ENCODE results near the gene HES4.
"Not testable (repeated sequence)": the region's sequence is repeated elsewhere in the genome, so short reads cannot be mapped to it uniquely, and the experiment has no call there.

HES4 gene

DNA sequence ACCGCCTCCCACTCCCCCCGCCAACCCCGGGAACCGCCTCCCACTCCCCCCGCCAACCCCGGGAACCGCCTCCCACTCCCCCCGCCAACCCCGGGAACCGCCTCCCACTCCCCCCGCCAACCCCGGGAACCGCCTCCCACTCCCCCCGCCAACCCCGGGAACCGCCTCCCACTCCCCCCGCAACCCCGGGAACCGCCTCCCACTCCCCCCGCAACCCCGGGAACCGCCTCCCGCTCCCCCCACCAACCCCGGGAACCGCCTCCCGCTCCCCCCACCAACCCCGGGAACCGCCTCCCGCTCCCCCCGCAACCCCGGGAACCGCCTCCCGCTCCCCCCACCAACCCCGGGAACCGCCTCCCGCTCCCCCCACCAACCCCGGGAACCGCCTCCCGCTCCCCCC lies 23.1 kb downstream of the HES4 start:
- DNase-seq: not testable (repeated sequence)

- DNase-seq: peak; percentile 76
Measured at GRCh38 chr1:975896-976683, 23.8 kb downstream of the HES4 start.

- DNase-seq: no peak
Measured at GRCh38 chr1:975365-975764, 24.5 kb downstream of the HES4 start.

- DNase-seq: no peak
Measured at GRCh38 chr1:974687-975328, 25.1 kb downstream of the HES4 start.

DNA sequence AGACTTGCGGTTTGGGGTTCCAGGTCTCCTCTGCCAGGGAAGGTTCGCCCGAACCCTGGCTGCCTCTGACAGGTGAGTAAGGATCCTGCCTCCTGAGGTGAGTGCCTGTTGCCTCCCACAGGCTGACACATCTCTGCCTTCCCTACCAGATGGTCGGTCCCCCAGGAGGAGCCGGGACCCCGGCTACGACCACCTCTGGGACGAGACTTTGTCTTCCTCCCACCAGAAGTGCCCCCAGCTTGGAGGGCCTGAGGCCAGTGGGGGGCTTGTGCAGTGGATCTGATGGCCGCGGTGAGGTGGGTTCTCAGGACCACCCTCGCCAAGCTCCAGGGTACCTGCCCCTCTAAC lies 25.6 kb downstream of the HES4 start:
- no peak for DNase-seq

DNA sequence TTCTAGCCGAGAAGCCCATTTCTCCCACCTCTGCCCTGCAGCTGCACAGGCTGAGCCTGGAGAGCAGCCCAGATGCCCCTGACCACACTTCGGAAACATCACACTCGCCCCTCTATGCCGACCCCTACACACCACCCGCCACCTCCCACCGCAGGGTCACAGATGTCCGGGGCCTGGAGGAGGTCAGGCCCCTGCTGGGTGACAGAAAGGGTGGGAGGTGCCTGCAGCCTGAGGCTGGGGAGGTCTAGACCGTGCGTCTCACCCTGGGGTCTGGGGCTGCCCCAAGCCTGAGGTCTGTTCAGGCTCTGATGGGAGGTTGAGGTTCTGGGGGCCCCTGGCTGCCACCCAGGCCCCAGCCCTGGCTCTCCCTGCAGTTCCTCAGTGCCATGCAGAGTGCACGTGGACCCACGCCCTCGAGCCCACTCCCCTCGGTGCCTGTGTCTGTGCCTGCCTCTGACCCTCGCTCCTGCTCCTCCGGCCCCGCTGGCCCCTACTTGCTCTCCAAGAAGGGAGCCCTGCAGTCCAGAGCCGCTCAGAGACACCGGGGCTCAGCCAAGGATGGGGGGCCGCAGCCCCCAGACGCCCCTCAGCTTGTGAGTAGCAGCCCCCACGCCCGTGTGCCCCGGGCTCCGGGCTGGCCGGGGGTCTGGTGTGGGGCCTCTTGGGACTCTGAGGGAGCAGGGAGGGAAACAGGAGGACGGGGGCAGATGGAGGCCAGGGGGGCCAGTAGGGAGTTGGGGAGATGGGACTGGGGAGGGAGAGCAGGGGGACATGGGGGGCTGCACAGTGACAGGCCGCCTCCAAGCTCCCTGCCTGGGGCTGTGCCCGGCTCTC lies 26.2 kb downstream of the HES4 start:
- no peak for DNase-seq

DNA sequence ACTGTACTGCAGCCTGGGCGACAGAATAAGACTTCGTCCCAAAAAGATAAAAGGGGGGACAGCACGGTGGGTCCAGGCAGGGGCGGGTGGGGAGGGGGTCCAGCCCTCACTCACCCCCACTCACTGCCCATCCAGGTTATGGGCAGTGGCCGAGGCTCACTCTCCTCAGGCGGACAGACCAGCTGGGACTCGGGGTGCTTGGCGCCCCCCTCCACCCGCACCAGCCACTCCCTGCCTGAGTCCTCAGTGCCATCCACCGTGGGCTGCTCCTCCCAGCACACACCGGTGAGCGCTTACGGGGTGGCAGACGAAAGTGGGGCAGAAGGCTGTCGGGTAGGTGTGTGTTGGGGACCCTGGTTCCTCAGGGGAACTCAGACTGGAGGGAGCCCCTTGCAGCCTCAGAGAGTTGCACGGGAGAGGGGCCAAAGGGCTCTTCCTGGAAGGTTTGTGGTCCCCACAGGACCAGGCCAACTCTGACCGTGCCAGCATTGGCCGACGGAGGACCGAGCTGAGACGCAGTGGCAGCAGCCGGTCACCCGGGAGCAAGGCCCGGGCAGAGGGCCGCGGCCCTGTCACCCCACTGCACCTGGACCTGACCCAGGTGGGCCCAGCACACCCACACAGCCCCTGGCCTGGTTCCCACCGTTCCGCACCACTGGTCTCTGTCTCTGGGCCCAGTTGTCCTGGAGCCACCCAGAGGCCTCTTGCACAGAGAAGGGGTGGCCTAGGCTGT lies 27.0 kb downstream of the HES4 start:
- no peak for DNase-seq

DNA sequence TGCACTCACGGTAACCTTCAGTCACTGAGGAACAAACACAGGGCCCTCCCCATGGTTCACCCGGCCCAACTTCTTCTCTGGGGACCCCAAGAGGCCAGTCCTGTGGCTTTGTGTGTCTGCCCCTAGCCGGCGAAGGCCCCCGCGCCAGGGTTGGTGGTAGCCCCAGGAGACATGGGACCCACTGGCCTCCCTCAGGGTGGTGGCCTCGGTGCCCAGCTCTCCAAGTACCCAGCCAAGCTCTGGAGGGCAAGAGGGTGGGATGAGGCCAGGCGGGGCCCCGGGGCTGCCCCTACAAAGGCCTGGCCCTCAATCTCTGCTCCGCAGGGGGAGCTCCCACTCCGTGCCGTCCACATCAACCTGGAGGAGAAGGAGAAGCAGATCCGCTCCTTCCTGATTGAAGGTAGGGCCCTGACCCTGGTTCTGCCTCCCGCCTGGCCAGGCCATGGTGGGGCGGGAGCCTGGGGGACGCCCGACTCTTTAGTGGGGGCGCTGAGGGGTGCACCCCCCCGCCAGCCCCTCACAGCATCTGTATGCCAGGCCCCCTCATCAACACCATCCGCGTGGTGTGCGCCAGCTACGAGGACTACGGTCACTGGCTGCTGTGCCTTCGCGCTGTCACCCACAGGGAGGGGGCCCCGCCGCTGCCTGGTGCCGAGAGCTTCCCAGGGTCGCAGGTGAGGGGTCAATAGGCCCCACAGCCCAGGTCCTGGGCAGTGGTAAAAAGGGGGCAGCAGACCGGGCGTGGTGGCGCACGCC lies 28.0 kb downstream of the HES4 start:
- no peak for DNase-seq

DNA sequence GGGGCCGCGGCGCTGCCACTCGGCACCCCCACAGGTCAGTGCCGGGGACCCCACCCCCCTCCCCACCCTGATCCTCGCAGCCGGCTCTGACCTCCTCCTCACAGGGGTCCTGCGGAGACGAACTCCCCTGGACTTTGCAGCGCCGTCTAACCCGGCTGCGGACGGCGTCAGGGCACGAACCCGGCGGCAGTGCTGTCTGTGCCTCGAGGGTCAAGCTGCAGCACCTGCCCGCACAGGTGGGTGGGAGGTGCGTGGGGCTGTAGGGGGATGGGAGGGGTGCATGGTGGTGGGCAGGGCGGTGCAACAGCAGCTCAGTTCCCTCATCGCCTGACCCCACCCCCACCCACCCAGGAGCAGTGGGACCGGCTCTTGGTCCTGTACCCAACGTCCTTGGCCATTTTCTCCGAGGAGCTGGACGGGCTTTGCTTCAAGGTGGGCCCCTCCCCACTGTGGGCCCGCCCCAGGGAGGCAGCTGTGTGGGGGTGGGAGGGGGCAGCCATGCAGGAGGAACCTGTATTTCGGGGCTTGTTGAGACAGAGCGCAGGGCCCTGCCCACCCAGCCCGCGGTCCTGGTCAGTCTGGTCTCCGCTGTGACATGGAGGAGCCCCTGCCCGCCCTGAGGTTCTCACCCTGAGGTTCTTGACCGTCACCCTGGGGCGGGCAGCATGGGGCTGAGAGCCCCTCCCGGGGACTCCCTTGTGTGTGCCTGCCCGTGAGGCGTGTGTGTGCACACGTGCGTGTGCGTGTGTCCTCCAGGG lies 28.7 kb downstream of the HES4 start:
- no peak for DNase-seq

GRCh38 chr1:970242-970972 lies 29.5 kb downstream of the HES4 start:
- no peak for DNase-seq

GRCh38 chr1:969260-969855 lies 30.5 kb downstream of the HES4 start:
- DNase-seq: no peak

- no peak for DNase-seq
Measured at GRCh38 chr1:967466-968343, 32.2 kb downstream of the HES4 start.

DNA sequence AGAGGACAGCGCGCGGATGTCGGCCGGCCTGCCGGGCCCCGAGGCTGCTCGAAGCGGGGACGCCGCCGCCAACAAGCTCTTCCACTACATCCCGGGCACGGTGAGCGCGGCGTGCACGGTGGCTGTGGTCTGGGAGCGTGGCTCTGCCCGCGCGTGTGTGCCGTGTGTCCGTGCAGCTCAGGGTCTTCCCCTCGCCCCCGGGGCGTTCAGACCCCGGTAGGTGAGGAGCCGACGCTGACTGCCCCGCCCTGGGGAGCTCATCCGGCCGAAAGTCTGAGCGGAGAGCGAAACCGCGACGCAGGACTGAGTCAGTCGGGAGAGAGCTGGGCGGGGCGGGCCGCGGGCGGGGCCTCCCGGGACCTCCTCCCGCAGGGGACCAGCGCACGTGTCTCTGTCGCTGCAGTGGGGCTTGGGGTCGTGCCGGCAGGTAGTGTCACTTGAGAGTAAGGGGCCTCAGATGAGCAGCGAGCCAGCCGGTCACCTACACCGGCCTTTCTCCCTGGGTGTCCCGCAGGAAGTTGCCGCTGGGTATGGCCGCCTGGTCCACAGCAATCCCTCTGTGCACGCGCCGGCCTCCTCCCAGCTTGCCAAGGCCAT lies 33.1 kb downstream of the HES4 start:
- DNase-seq: peak; percentile 78

- DNase-seq: peak; percentile 19
Measured at GRCh38 chr1:966135-966703, 33.7 kb downstream of the HES4 start, which contains the start of gene PLEKHN1. TSS of gene PLEKHN1 (plus strand) at chr1:966482. CDS start at chr1:966532, 50 bp downstream.

DNA sequence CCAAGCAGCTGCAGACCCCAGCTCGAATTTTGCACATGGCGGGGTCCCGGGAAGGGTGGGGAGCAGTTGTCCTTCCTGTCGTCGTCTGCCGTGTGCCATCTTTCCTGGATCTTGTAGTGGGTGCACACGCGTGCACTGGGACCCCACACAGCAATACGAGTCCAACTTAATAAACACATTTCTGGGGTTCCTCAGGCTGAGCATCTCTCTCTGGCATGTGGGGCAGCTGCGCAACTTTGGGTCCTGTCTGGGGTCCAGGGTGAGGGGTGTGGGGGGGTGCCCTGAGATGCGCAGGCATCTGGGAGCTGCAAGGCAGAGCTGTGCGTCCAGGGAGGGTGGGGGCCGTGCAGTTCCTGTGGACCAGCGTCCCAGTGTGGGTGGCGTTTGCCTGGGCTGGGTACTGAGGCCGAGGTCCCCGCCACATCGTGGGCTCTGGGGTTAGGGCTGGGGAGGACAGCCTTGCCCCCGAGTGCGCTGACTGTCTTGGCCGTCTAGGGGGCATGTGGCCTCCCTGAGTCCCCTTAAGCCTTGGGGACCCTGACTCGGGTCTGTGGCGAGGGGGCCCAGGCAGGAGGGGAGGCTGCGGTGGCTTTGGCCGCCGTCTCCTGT lies 34.3 kb downstream of the HES4 start:
- no peak for DNase-seq

- DNase-seq: no peak
Measured at GRCh38 chr1:964691-965525, 35.0 kb downstream of the HES4 start.
